HL-60 (cell line): Measurements from ENCODE around the gene CPVL.

ENCODE experiments used
- DNase-seq, 2 experiments: peaks; one replicate each; pipeline ENCODE4 v3.0.0-alpha.2; 2010 to 2020; ENCODE audit warnings: low read depth in 1 of 2, low spot score in 1 of 2
- H3K27ac ChIP-seq: fragments of 250-450 bp; sonication (Bioruptor Pico); replicated peaks from 2 replicates; pipeline ENCODE4 v1.5.1; 2020; ENCODE audit warnings: mild to moderate bottlenecking, moderate library complexity
- H3K27me3 ChIP-seq: fragments of 250-450 bp; sonication (Bioruptor Pico); 2 replicates; pipeline ENCODE4 v1.5.1; 2021; ENCODE audit warnings: mild to moderate bottlenecking, moderate library complexity; ENCODE audit not compliant: insufficient read depth, poor library complexity, severe bottlenecking
- H3K4me3 ChIP-seq: replicated peaks from 2 replicates; pipeline ENCODE4 v1.5.1; 2011; ENCODE audit warnings: mild to moderate bottlenecking, control low read depth, low read length; ENCODE audit not compliant: insufficient read depth
- CTCF ChIP-seq: IDR thresholded peaks from one replicate; pipeline ENCODE4 v1.5.1; 2011; ENCODE audit warnings: low read length, control low read depth, inconsistent platforms; ENCODE audit not compliant: insufficient read depth
- GABPA ChIP-seq: IDR thresholded peaks from 2 replicates; pipeline ENCODE4 v1.6.1; 2012; ENCODE audit warnings: low read depth
- POLR2AphosphoS5 ChIP-seq: IDR thresholded peaks from 2 replicates; pipeline ENCODE4 v1.6.1; 2012; ENCODE audit warnings: low read depth
- SPI1 ChIP-seq: IDR thresholded peaks from 2 replicates; pipeline ENCODE4 v1.6.1; 2012; ENCODE audit warnings: low read depth, mild to moderate bottlenecking, borderline replicate concordance
- TF ChIP-seq, protein P1 (sequence below): IDR thresholded peaks from 2 replicates; pipeline ENCODE4 v1.6.1; 2012; ENCODE audit warnings: low read depth; ENCODE audit not compliant: insufficient replicate concordance

CPVL gene

GRCh38 chr7:29123626-29124190 is 22.6 kb downstream of the CPVL start:
- no peak overlapping the region for H3K27ac ChIP-seq
- DNase-seq = no peak
- TF ChIP-seq GABPA (no peak), POLR2AphosphoS5 (no peak), SPI1 (no peak), CTCF (no peak)
- TF ChIP-seq, protein P1, sequence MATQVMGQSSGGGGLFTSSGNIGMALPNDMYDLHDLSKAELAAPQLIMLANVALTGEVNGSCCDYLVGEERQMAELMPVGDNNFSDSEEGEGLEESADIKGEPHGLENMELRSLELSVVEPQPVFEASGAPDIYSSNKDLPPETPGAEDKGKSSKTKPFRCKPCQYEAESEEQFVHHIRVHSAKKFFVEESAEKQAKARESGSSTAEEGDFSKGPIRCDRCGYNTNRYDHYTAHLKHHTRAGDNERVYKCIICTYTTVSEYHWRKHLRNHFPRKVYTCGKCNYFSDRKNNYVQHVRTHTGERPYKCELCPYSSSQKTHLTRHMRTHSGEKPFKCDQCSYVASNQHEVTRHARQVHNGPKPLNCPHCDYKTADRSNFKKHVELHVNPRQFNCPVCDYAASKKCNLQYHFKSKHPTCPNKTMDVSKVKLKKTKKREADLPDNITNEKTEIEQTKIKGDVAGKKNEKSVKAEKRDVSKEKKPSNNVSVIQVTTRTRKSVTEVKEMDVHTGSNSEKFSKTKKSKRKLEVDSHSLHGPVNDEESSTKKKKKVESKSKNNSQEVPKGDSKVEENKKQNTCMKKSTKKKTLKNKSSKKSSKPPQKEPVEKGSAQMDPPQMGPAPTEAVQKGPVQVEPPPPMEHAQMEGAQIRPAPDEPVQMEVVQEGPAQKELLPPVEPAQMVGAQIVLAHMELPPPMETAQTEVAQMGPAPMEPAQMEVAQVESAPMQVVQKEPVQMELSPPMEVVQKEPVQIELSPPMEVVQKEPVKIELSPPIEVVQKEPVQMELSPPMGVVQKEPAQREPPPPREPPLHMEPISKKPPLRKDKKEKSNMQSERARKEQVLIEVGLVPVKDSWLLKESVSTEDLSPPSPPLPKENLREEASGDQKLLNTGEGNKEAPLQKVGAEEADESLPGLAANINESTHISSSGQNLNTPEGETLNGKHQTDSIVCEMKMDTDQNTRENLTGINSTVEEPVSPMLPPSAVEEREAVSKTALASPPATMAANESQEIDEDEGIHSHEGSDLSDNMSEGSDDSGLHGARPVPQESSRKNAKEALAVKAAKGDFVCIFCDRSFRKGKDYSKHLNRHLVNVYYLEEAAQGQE = no peak
- no peak overlapping the region for H3K4me3 ChIP-seq
- H3K27me3 ChIP-seq = peaks cover 3% of the 10 kb centered on the region

DNA sequence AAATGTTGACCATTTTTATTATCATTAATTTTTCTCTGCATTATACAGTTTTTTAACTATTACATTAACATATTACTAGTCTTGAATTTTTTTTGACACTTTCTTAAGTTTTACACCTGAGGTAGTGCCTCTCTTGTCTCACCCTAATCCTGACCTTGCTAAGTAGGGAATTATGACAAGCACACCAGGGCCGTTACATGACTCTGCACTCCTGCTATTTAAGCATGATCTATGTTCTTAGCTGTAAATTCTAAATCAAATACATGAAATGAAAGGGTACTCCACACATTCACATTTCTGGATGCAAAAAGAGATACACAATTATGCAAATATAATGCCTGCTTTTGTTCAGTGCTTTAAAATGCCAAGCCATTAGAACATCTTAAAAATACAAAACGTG is 23.6 kb downstream of the CPVL start:
- TF ChIP-seq SPI1 (no peak), POLR2AphosphoS5 (no peak), CTCF (no peak), GABPA (no peak)
- TF ChIP-seq, protein P1 = no peak
- Histone ChIP-seq H3K27me3 (peaks cover 3% of the 10 kb centered on the region), H3K27ac (no peak overlapping the region), H3K4me3 (no peak overlapping the region)
- DNase-seq = no peak

GRCh38 chr7:29122081-29122480 is 24.3 kb downstream of the CPVL start:
- H3K27ac ChIP-seq = no peak overlapping the region
- TF ChIP-seq GABPA (no peak), CTCF (no peak), POLR2AphosphoS5 (no peak), SPI1 (no peak)
- TF ChIP-seq, protein P1 = no peak

More at GRCh38 chr7:29122081-29122480, 24.3 kb downstream of the CPVL start:
- H3K4me3 ChIP-seq = no peak overlapping the region
- no peak for DNase-seq
- H3K27me3 ChIP-seq = peaks cover 3% of the 10 kb centered on the region
